Activated T-cell treated with anti-CD3 and anti-CD28 coated beads for 48 hours (primary cell): ENCODE results near the gene CAMK2G.

Experiments used
- DNase-seq: peaks from one replicate; pipeline ENCODE4 v3.0.0-alpha.2; 2020; ENCODE audit warnings: low read depth

CAMK2G gene

GRCh38 chr10:73879296-73880173 lies 5.2 kb upstream of the CAMK2G start:
- peak; percentile 91 for DNase-seq

GRCh38 chr10:73878365-73878764 lies 4.0 kb upstream of the CAMK2G start:
- no peak for DNase-seq

GRCh38 chr10:73877533-73878160 lies 3.3 kb upstream of the CAMK2G start:
- no peak for DNase-seq

GRCh38 chr10:73876971-73877370 lies 2.6 kb upstream of the CAMK2G start:
- DNase-seq: no peak

GRCh38 chr10:73876566-73876965 lies 2.2 kb upstream of the CAMK2G start:
- no peak for DNase-seq

- DNase-seq: no peak
Observed at GRCh38 chr10:73876157-73876556, 1.8 kb upstream of the CAMK2G start.

GRCh38 chr10:73875139-73875475 lies 752 bp upstream of the CAMK2G start:
- no peak for DNase-seq

GRCh38 chr10:73873838-73874215 lies 528 bp downstream of the CAMK2G start:
- DNase-seq: no peak

- no peak for DNase-seq
Observed at GRCh38 chr10:73873142-73873837, 1.1 kb downstream of the CAMK2G start.

GRCh38 chr10:73872190-73872710 lies 2.1 kb downstream of the CAMK2G start:
- DNase-seq: no peak

GRCh38 chr10:73871295-73872189 lies 2.8 kb downstream of the CAMK2G start:
- no peak for DNase-seq

- DNase-seq: no peak
Observed at GRCh38 chr10:73868655-73869195, 5.6 kb downstream of the CAMK2G start.

- no peak for DNase-seq
Observed at GRCh38 chr10:73867871-73868631, 6.3 kb downstream of the CAMK2G start.

- no peak for DNase-seq
Observed at GRCh38 chr10:73867126-73867807, 7.1 kb downstream of the CAMK2G start.

GRCh38 chr10:73866621-73867020 lies 7.7 kb downstream of the CAMK2G start:
- no peak for DNase-seq

GRCh38 chr10:73865459-73866442 lies 8.6 kb downstream of the CAMK2G start:
- DNase-seq: no peak

GRCh38 chr10:73865107-73865458 lies 9.3 kb downstream of the CAMK2G start:
- no peak for DNase-seq

- no peak for DNase-seq
Observed at GRCh38 chr10:73864229-73864628, 10.1 kb downstream of the CAMK2G start.
